ENCODE results near the gene AIPL1.

- TF ChIP-seq POLR2AphosphoS5 (IDR thresholded peaks at IDR 0.05; ENCODE audit: low read depth, low read length) (no peak), TAF1 (IDR thresholded peaks at IDR 0.05; ENCODE audit: borderline replicate concordance, insufficient read depth, low read length) (no peak), REST (IDR thresholded peaks at IDR 0.05; ENCODE audit: insufficient read depth in 1 of 2, low read depth in 2 of 2, low read length in 2 of 2) (no peak), SIN3A (IDR thresholded peaks at IDR 0.05; ENCODE audit: borderline replicate concordance, insufficient read depth, low read length) (no peak), FOXP2 (optimal IDR thresholded peaks at IDR 0.05; ENCODE audit: borderline replicate concordance, extremely low read depth, extremely low read length, insufficient read depth) (no peak)
Observed at GRCh38 chr17:6422654-6423241, 12.2 kb downstream of the AIPL1 start.
